NCI-H1105 treated with DMSO at 0.1 percent for 48 hours (cell line): Measurements from ENCODE around the gene EARS2.
"Not testable (repeated sequence)": the region's sequence is repeated elsewhere in the genome, so short reads cannot be mapped to it uniquely, and the experiment has no call there.

Experiments
- DNase-seq: peaks from one replicate; lab custom pipeline; 2025; lab: John Stamatoyannopoulos, UW

The EARS2 gene

GRCh38 chr16:23505671-23506605 is 51.2 kb downstream of the EARS2 start:
- no peak for DNase-seq

DNA sequence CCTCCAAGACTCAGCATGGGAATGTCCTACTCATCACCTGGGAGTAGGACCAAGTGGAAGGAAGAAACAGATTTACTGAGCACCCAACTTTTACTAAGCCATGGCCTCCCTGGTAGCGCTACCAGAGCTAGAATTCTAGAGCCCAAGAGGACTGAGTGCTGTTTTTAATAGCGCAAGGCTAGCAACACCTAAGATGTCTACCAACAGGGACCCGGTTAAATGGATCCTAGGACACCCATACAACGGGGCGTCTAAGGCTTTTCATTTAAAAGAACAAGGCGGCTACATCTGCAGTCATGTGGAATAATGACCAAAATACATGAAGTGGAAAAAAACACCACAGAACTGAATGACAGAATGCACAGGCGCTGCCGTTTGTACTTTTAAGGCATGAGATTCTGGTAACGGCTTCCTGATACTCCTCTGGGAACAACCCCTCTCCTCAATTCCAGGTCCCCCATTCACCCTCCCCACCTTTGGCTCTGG is 51.9 kb downstream of the EARS2 start:
- DNase-seq, result no peak

DNA sequence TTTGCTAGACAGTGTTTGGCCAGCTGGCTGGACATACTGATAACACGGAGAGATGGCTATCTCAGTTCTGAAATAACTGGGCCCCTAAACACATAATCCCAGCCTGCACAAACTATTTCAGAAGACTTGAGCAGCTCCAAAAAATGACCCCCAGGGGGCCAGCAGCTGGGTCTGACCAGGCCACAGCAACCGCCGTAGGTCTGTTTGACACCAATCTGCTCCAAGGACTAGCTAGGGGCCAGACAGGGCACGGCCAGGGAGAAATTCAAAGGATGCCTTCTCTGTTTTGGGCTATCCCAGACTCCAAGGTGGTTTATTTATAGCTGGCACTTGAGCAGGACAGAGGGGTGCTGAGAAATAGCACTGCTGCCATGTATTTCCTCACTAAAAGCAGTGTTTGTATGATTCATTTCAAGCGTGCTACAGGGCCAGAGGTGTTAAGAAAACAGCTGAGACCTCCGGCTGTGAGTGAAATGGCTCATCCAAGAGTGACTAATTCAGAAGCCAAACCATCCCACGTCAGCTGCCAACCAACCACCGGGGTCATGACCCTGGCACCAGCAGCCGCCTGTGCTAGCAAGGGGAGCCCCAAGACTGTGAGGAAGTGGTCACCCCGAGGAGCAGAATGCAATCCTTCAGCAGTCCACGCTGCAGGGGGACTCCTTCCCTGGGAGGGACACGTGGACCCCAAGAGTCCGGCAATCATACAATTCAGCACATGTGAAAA is 52.5 kb downstream of the EARS2 start:
- DNase-seq, result no peak

- DNase-seq, result no peak
Observed at GRCh38 chr16:23504076-23504452, 53.1 kb downstream of the EARS2 start.

GRCh38 chr16:23502466-23502865 is 54.7 kb downstream of the EARS2 start:
- DNase-seq, result no peak

- DNase-seq, result no peak
Observed at GRCh38 chr16:23501291-23501690, 55.9 kb downstream of the EARS2 start.

- DNase-seq, result no peak
Observed at GRCh38 chr16:23500862-23501225, 56.3 kb downstream of the EARS2 start.

- DNase-seq, result no peak
Observed at GRCh38 chr16:23500212-23500861, 56.8 kb downstream of the EARS2 start.

DNA sequence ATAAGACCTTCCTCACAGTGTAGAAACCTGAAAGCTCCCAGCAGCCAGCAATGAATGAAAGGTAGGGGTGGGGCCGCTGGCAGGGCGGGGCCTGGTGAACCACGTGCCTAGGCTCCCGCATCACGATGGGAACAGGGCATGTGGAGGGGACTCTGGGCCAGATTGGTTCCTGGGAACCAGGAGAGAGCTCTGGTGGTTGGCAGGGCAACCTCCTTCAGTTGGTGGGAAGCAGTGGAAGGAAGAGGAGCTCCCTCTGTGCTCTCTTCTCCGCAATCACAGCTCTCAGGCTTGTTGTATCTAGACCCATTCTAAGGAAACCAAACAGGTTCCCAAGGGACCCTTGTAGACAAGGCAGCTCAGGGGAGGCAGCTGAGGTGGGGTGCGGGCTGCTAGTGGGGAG is 57.3 kb downstream of the EARS2 start:
- DNase-seq, result no peak

DNA sequence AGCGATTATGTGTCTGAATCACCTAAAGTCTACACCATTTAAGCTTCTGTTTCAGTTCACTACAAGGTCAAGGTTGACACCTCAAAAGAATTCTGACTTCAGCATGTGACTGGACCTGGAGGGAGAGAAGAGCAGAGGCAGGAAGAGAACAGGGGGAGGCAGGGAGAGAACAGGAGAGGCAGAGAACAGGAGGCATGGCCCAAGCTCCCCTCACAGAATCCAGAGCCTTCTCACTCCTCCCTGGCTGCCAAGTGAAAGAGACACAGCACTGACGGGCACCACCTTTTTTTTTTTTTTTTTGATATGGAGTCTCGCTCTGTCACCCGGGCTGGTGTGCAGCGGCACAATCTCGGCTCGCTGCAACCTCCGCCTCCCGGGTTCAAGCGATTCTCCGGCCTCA is 58.3 kb downstream of the EARS2 start:
- no peak for DNase-seq

DNA sequence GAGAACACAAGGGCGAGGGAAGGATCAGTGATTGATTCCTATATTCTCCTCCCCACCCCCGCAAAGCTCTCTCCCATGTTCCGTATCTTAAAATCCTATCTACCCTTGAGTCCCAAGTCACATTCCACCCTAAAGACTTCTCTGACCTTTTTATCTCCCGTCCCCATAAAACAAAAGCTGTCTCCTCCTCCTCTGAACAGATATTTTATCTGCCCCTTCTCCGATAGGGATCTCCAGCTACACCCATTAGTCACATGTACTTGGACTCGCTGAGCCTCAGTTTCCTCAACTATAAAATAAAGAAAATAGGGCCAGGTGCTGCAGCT is 59.6 kb downstream of the EARS2 start:
- no peak for DNase-seq

- no peak for DNase-seq
Observed at GRCh38 chr16:23496821-23497542, 60.2 kb downstream of the EARS2 start.

- no peak for DNase-seq
Observed at GRCh38 chr16:23495671-23496070, 61.5 kb downstream of the EARS2 start.

DNA sequence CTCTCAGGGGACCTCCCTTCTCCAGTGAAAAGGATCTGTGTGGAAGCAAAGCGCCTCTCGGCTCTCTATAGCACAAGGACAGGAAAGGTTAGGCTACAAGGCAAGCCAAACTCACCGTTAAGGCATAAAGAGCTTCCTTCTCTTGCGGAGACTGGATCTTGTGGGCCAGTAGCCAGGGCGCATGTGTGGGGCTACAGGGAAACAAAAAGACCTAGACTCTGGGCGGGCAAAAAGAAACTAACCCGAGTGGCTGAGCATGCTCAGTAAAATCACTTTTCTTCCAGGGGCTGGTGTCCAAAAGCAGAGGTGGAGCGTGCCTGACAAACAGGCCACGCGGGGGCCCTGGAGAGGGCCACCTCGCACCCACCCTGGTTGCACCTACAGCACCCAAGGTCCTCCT is 63.0 kb downstream of the EARS2 start:
- DNase-seq, result no peak

DNA sequence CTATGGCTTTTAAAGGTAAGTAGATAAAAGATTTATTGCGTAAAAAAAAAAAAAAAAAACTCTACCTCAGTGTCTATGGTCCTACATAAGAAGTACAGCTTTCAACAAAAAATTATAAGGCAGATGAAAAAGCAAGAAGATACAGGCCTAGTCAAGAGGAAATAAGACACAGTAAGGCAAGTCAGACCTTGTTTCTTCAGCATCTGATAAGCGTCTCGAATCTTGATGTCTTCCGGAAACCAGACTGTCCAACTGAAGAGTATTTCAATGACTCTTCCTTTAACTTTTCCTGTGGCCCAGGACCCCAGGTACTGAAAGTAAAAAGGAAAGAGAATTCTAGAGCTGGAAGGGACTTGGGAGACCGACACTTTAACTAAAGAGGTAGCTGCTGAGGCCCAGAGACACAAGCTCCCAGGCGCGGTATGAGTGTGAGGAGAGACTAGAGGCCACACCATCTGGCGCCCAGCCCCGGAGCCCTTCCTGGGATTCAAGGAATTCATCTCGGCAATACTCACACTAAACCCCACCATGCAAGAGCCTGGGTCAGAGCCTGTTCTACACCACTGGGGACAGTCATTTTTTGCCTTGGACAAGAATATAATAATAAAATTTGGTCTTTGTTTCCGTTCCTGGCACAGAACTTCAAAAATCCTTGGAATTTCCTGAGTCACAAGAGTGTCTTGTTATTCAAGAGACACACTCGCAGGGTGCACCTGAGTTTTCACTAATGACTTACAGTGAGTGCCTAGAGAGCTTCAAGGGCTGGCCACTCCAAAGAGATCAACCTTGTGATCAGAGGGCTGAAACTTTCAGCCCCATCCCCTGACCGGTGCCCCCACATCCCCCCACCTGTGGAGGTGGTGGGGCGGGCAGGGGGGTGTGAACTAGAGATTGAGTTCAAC is 65.4 kb downstream of the EARS2 start:
- DNase-seq, result no peak

DNA sequence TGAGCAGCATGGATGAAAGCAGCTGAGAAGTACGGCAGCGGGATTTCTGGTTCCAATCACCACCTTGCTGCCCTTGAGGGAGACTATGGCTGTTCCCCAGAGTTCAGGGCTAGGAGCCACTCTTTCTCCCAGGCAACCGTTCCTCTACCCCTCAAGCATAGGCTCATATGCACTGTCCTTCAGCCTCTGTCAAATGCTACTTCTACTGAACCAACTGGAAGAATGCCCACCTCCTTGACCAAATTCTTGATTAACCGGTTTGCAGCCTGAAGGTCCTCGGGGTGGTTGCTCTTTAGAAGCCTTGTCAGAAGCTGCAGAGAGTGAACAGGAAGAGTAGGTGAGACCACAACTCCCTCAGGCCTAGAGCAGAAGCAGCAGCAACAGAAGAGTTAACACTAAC is 70.7 kb downstream of the EARS2 start:
- no peak for DNase-seq

GRCh38 chr16:23485841-23486240 is 71.3 kb downstream of the EARS2 start:
- DNase-seq, result no peak

- no peak for DNase-seq
Observed at GRCh38 chr16:23485257-23485614, 71.9 kb downstream of the EARS2 start.

GRCh38 chr16:23484510-23485256 is 72.5 kb downstream of the EARS2 start:
- no peak for DNase-seq

DNA sequence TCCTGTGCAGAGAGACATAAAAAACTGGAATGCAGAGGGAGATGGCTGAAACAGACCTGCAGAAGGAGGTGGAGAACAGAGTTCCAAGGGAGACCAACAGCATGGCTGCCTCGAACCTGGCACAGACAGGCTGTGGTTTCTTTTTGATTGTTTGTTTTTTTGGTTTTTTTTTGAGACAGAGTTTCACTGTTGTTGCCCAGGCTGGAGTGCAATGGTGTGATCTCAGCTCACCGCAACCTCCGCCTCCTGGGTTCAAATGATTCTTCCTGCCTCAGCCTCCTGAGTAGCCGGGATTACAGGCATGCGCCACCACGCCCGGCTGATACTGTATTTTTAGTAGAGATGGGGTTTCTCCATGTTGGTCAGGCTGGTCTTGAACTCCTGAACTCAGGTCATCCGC is 73.7 kb downstream of the EARS2 start:
- not testable (repeated sequence) for DNase-seq

- DNase-seq, result no peak
Observed at GRCh38 chr16:23482778-23483177, 74.4 kb downstream of the EARS2 start.
